K562 (cell line): ENCODE measurements around the gene SLC2A8. TPM values are rescaled to one million over a fixed set of nuclear protein-coding genes. Genes with fewer than 3 reads are reported as not detected.
A peak's percentile ranks its signal among the peaks of the same experiment; 100 is the strongest.

Experiments used
- CCAR2 ChIP-seq: fragments of 200-400 bp; formaldehyde crosslinking; IDR thresholded peaks from 2 replicates; pipeline ENCODE4 v1.6.1; 2017; ENCODE audit warnings: mild to moderate bottlenecking, low read depth, low read length
- COPS2 ChIP-seq: fragments of 450-650 bp; conservative IDR thresholded peaks from 2 replicates; pipeline ENCODE4 v1.6.1; 2016; ENCODE audit warnings: mild to moderate bottlenecking, moderate library complexity
- CTBP1 ChIP-seq: fragments of 450-650 bp; IDR thresholded peaks from 2 replicates; pipeline ENCODE4 v1.6.1; 2016; ENCODE audit warnings: borderline replicate concordance
- FOXP1 ChIP-seq: sonication (generic); formaldehyde crosslinking; IDR thresholded peaks from 2 replicates; pipeline ENCODE4 v1.8.0; 2022; ENCODE audit warnings: mild to moderate bottlenecking, missing genetic modification reagents
- ID3 ChIP-seq, 2 experiments: fragments of 250-450 bp in 1 of 2; fragments of 450-650 bp in 1 of 2; sonication (Bioruptor Pico) in 1 of 2; IDR thresholded peaks; 2 replicates each; pipeline versions ENCODE4 v1.6.1 to v1.8.0; 2016 to 2021; ENCODE audit warnings: mild to moderate bottlenecking in 2 of 2, moderate library complexity in 2 of 2, missing compliant biosample characterization in 1 of 2, missing genetic modification characterization in 1 of 2
- L3MBTL2 ChIP-seq: fragments of 450-650 bp; IDR thresholded peaks from 2 replicates; pipeline ENCODE4 v1.6.1; 2016; ENCODE audit warnings: mild to moderate bottlenecking, moderate library complexity
- NEUROD1 ChIP-seq: fragments of 150-350 bp; IDR thresholded peaks from 2 replicates; pipeline ENCODE4 v1.6.1; 2014; ENCODE audit warnings: borderline replicate concordance, low read length, low read depth; ENCODE audit not compliant: partially characterized antibody
- SRSF7 ChIP-seq: fragments of 200-400 bp; formaldehyde crosslinking; optimal IDR thresholded peaks from 2 replicates; pipeline ENCODE3; 2017; ENCODE audit warnings: mild to moderate bottlenecking, low read depth, low read length
- U2AF1 ChIP-seq: fragments of 200-400 bp; formaldehyde crosslinking; optimal IDR thresholded peaks from 2 replicates; pipeline ENCODE3; 2017; ENCODE audit warnings: mild to moderate bottlenecking, low read depth, low read length, moderate library complexity
- ZNF740 ChIP-seq, 3 experiments: fragments of 200-800 bp in 1 of 3; sonication (Bioruptor generic) in 1 of 3; sonication (generic) in 1 of 3; formaldehyde crosslinking in 1 of 3; IDR thresholded peaks; 2 replicates each; pipeline versions ENCODE4 v1.6.1 to v1.8.0; 2016 to 2022; ENCODE audit warnings: mild to moderate bottlenecking in 2 of 3, missing compliant biosample characterization in 2 of 3, missing genetic modification characterization in 2 of 3, missing genetic modification reagents in 1 of 3
- ZNF79 ChIP-seq: fragments of 250-450 bp; sonication (Bioruptor Pico); IDR thresholded peaks from 2 replicates; pipeline ENCODE4 v1.4.0; 2020; ENCODE audit warnings: low read depth, mild to moderate bottlenecking, moderate library complexity
- polyA plus RNA-seq, 8 experiments: library from polyadenylated mRNA; depleted of rRNA in 4 of 8; stranded (reverse) in 5 of 8; unstranded in 3 of 8; fragments of >200 nt; fragmentation: Nextera tagmentation in 2 of 8; fragmentation: Illumina TruSeq in 1 of 8; extraction: Ambion mirVana in 2 of 8; extraction: Trizol in 1 of 8; gene quantifications; 2 replicates each; pipeline versions ENCODE4 v1.2.1 to v1.2.3, GENCODE V29; 2011 to 2014; ENCODE audit warnings: inconsistent platforms in 1 of 8, missing spikeins in 1 of 8
- total RNA-seq, 7 experiments: library from RNA; depleted of rRNA in 6 of 7; stranded (reverse); fragments of >200 nt in 6 of 7; fragmentation: Illumina TruSeq in 2 of 7; extraction: Trizol in 2 of 7; gene quantifications; 2 replicates each; pipeline versions ENCODE4 v1.2.1 to v1.2.3, GENCODE V29; 2011 to 2021; ENCODE audit warnings: low replicate concordance in 1 of 7
- TF ChIP-seq, protein P1 (sequence below): fragments of 450-650 bp; IDR thresholded peaks from 2 replicates; pipeline ENCODE4 v1.7.1; 2018; ENCODE audit warnings: mild to moderate bottlenecking, low read depth; ENCODE audit not compliant: partially characterized antibody

The SLC2A8 gene
- total and polyA plus RNA-seq, 9 of the 15 experiments (the other 6 are each of a cell fraction or from before 2014, with no cell fraction given): 0.13 to 12.9 (median 5.2) TPM

GRCh38 chr9:127360829-127361228, 36.1 kb upstream of the SLC2A8 start (continued):
- TF ChIP-seq ZNF740 (CRISPR knock-in tag; IDR thresholded peaks at IDR 0.05) (no peak), ZNF740 (tag; IDR thresholded peaks at IDR 0.05) (no peak), ZNF79 (no peak), FOXP1 (CRISPR knock-in tag) (no peak), L3MBTL2 (no peak), CCAR2 (no peak), NEUROD1 (no peak), COPS2 (no peak), ID3 (CRISPR knock-in tag; IDR thresholded peaks at IDR 0.05) (no peak), ID3 (tag; IDR thresholded peaks at IDR 0.05) (no peak), SRSF7 (no peak), U2AF1 (no peak), CTBP1 (peak; percentile 14; the same call in 1 of the 2 replicates)
- TF ChIP-seq, protein P1, sequence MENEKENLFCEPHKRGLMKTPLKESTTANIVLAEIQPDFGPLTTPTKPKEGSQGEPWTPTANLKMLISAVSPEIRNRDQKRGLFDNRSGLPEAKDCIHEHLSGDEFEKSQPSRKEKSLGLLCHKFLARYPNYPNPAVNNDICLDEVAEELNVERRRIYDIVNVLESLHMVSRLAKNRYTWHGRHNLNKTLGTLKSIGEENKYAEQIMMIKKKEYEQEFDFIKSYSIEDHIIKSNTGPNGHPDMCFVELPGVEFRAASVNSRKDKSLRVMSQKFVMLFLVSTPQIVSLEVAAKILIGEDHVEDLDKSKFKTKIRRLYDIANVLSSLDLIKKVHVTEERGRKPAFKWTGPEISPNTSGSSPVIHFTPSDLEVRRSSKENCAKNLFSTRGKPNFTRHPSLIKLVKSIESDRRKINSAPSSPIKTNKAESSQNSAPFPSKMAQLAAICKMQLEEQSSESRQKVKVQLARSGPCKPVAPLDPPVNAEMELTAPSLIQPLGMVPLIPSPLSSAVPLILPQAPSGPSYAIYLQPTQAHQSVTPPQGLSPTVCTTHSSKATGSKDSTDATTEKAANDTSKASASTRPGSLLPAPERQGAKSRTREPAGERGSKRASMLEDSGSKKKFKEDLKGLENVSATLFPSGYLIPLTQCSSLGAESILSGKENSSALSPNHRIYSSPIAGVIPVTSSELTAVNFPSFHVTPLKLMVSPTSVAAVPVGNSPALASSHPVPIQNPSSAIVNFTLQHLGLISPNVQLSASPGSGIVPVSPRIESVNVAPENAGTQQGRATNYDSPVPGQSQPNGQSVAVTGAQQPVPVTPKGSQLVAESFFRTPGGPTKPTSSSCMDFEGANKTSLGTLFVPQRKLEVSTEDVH: no peak
